ES-I3 (cell line): ENCODE measurements around the gene HAGH.

Source experiments
- H3K36me3 ChIP-seq: 2 replicates; pipeline ENCODE4 v1.6.1; 2013; ENCODE audit warnings: mild to moderate bottlenecking, low read length, control low read depth, moderate library complexity; ENCODE audit not compliant: insufficient read depth
- H3K4me1 ChIP-seq: 2 replicates; pipeline ENCODE4 v1.6.1; 2013; ENCODE audit warnings: mild to moderate bottlenecking, control low read depth, low read length; ENCODE audit not compliant: insufficient read depth
- H3K9ac ChIP-seq: 2 replicates; pipeline ENCODE4 v1.6.1; 2013; ENCODE audit warnings: low read depth, mild to moderate bottlenecking, low read length, moderate library complexity
- H3K9me3 ChIP-seq: 2 replicates; pipeline ENCODE4 v1.6.1; 2013; ENCODE audit warnings: mild to moderate bottlenecking, low read length, moderate library complexity; ENCODE audit not compliant: control insufficient read depth, insufficient read depth

HAGH gene

GRCh38 chr16:1822801-1823200 lies 3.8 kb downstream of the HAGH start:
- Histone ChIP-seq H3K36me3 (no peaks in the 10 kb centered on the region), H3K9me3 (no peaks in the 10 kb centered on the region), H3K9ac (no peak overlapping the region), H3K4me1 (no peaks in the 10 kb centered on the region)

- Histone ChIP-seq H3K36me3 (no peaks in the 10 kb centered on the region), H3K9ac (no peak overlapping the region), H3K4me1 (no peaks in the 10 kb centered on the region), H3K9me3 (no peaks in the 10 kb centered on the region)
Measured at GRCh38 chr16:1821861-1822611, 4.6 kb downstream of the HAGH start.

GRCh38 chr16:1820946-1821290 lies 5.7 kb downstream of the HAGH start:
- Histone ChIP-seq H3K9me3 (no peaks in the 10 kb centered on the region), H3K36me3 (no peaks in the 10 kb centered on the region), H3K9ac (no peak overlapping the region)

DNA sequence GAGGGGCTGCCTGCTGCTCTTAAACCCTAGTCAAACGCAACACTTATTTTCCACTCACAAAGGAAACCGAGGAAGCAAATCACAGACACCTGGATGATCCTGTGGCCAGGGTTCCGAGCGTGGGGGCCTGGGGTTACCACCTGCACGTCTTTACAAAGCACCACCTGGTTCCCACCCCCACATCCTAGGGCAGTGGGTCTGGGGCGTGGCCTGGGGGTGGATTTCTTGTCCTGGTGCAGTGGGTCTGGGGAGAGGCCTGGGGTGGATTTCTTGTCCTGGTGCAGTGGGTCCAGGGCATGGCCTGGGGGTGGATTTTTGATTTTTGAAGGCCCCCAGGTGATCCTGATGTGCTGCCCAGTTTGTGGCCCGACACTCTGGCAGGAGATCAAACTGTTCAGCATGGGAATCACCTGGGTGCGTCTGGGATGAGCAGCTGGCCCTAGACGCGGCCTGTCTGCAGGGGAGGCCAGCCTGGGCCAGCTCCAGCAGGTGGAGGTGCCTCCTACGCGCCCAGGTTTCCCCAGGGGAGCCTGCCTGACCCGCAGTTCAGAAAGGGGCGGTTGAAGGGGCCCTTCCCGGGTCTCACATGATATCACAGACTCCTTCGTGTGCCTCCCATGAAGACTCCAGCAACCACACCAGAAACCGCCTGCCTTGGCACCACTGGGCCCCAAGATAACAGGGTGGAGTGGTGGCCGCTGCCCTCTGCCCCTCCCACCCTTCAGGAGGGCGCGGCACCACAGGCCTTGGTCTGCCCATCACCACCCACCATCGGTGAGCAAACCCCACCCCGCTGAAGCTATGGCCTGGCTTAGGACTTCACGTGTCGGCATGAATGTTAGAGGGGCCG lies 6.3 kb downstream of the HAGH start:
- Histone ChIP-seq H3K36me3 (no peaks in the 10 kb centered on the region), H3K9ac (no peak overlapping the region), H3K9me3 (no peaks in the 10 kb centered on the region)

More at GRCh38 chr16:1820946-1821290, 5.7 kb downstream of the HAGH start:
- H3K4me1 ChIP-seq: no peaks in the 10 kb centered on the region

GRCh38 chr16:1819611-1820010 lies 7.0 kb downstream of the HAGH start:
- Histone ChIP-seq H3K9ac (no peak overlapping the region), H3K36me3 (no peaks in the 10 kb centered on the region), H3K9me3 (no peaks in the 10 kb centered on the region), H3K4me1 (no peaks in the 10 kb centered on the region)

More for the DNA sequence above, 6.3 kb downstream of the HAGH start:
- no peaks in the 10 kb centered on the region for H3K4me1 ChIP-seq

DNA sequence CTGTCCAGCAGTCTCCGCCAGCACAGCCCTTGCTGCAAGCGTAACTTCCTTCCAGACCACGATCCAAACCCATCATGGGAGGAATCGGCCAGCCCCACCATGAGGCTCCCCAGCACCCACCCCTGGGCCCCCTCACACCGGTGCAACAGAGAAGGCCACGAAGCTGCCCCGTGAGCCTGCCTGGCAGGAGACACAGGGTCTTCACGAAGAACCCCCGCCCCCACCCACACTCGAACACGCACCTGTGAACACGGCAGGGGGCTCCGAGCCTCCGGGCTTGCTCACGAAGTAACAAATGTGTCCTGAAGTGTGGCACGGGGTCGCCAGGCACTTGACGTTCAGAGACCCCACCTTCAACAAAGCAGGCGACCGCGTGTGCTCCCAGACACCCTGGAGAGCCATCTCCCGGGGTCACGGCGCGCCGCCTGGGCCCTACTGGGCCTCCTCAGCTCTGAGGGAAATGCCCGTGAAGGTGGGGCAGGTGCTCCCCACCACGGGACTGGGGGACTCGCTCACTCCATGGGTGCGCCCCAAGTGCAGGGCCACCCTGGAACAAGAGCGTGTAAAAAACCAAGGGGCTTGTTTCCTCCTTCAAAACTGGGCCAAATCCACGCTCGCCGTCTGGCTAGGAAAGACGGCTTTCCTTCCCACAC lies 7.6 kb downstream of the HAGH start:
- Histone ChIP-seq H3K36me3 (no peaks in the 10 kb centered on the region), H3K4me1 (no peaks in the 10 kb centered on the region), H3K9ac (no peak overlapping the region), H3K9me3 (no peaks in the 10 kb centered on the region)

DNA sequence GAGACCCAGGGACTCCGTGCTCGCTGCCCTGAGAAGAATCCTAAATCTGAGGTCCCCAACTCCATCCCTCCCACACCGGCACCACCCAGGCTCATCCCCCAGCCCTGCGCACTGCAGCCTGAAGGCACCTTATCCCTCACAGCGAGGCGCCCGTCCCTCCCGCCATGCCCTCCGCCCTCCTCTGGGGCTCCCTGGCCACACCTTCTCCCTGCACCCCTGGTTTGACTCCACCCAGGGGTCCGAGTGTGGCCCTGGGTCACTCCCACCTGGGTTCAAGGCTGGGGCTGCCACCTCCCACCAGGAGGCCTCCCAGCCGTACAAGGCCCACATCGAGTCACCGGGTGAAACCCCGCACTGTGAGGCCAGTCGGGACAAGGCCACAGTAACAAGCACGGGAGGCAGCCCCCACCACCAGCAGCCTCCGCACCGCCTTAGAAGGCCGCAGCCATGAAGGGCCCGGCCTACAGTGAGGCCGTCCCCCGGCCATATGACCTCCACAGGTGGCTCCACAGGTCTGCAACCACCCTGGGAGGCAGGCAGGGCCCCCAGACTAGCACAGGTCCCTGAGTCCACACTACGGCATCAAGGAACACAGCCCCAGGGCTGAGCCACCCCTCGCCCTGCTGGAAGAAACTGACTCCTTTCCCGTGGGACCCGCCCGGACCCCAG lies 8.3 kb downstream of the HAGH start:
- Histone ChIP-seq H3K9me3 (no peaks in the 10 kb centered on the region), H3K36me3 (no peaks in the 10 kb centered on the region), H3K4me1 (no peaks in the 10 kb centered on the region), H3K9ac (no peak overlapping the region)

GRCh38 chr16:1817716-1818115 lies 8.9 kb downstream of the HAGH start:
- Histone ChIP-seq H3K36me3 (no peaks in the 10 kb centered on the region), H3K9ac (no peak overlapping the region), H3K9me3 (no peaks in the 10 kb centered on the region), H3K4me1 (no peaks in the 10 kb centered on the region)

DNA sequence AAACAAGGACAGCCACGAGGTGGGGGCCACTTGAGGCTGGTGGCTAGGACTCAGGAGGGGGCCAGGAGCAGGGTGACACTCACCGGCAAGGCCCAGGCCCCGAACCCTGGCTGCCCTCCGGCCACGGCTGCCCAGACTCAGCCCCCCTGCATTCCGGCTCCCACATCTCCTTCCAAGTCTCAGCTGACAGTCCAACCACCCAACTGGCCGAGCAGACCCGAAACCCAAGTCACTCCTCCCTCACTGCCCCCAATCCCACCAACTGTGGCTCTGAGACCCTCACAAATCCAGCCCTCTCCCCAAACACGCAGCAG lies 9.4 kb downstream of the HAGH start:
- Histone ChIP-seq H3K36me3 (no peaks in the 10 kb centered on the region), H3K9me3 (no peaks in the 10 kb centered on the region), H3K4me1 (no peaks in the 10 kb centered on the region), H3K9ac (no peak overlapping the region)

DNA sequence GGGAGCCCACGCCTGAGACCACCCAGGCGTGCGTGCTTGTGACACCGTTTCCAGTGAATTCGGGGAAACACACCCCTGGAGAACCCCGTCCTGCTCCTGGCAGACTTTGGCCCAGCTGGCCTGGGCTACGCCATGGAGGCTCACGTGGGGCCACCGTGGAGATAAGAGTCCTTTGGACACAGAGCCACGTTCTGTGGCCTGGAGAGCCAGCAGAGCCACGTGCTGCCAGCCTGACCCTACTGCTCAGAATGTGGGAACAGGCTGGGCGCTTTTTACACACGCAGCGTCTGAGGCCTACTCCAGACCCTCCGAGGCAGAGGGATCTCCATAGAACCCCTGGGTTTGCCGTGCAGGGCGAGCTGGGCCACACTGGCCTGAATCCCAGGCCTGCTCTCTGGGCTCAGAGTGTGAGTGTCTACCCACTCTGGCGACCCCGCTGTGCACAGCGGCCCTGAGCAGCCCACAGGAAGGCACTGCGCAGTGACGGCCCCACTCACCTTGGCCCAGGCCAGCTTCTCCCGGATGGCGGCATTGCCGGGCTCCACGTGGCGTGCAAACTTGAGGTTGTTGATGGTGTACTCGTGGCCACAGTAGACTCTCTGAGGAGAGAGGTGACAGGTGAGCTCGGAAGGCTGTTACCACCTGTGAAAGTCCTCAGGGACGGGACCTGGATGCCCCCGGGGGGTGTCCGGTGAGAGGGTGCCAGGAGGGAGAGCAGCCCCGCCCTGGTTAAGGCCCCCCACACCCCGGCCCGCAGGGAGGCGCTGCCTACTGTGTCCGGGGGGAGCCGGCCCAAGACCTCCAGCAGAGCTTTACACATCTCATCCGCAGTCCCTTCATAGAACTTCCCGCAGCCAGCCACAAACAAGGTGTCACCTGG lies 10.0 kb downstream of the HAGH start:
- Histone ChIP-seq H3K36me3 (no peaks in the 10 kb centered on the region), H3K4me1 (no peaks in the 10 kb centered on the region)

DNA sequence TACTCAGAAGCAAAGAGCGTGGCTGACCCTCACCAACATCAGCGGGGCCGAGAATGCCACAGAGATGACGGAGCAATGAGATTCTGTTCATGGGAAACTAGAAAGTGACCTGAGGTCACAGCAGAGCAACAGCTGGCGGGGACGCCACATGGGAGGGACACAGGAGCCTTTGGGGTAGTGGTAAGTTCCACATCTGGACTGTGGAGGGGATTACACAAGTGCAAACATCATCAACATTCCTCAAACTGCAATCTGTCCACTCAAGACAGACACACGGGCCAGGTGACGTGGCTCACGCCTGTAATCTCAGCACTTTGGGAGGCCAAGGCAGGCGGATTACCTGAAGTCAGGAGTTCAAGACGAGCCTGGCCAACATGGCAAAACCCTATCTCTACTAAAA lies 11.2 kb downstream of the HAGH start:
- no peaks in the 10 kb centered on the region for H3K36me3 ChIP-seq
- H3K9ac ChIP-seq: no peak overlapping the region
- no peaks in the 10 kb centered on the region for H3K4me1 ChIP-seq
- no peaks in the 10 kb centered on the region for H3K9me3 ChIP-seq

More for the DNA sequence above, 10.0 kb downstream of the HAGH start:
- Histone ChIP-seq H3K9ac (no peak overlapping the region), H3K9me3 (no peaks in the 10 kb centered on the region)

GRCh38 chr16:1812732-1813163 lies 13.9 kb downstream of the HAGH start:
- no peak overlapping the region for H3K9ac ChIP-seq
- H3K9me3 ChIP-seq: no peaks in the 10 kb centered on the region
- H3K4me1 ChIP-seq: no peaks in the 10 kb centered on the region
- no peaks in the 10 kb centered on the region; the same call in 1 of the 2 replicates for H3K36me3 ChIP-seq

DNA sequence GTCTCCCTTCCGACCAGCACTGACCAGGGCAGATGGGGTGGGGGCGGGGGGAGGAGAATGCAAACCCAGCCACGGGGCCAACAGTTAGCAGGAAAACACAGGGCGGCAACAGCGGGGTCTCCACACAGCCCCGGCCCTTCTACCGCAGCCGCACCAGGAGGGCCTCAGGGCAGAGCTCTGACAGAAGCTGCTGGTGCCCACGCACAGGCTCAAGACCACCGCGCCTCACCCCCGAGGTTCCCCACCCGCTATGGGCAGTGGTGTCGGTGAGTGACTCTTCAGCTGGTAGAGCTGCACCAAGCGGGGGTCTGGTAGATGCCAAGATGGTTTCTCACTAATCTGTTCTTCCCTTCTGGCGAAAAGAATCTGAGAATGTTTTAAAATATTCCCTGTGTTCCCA lies 16.1 kb downstream of the HAGH start:
- no peaks in the 10 kb centered on the region for H3K9me3 ChIP-seq
- H3K4me1 ChIP-seq: no peaks in the 10 kb centered on the region
- peaks cover 3% of the 10 kb centered on the region; the same call in 1 of the 2 replicates for H3K36me3 ChIP-seq
- H3K9ac ChIP-seq: no peak overlapping the region
